HCT116 (cell line): ENCODE measurements around the gene ACOT7. TPM values are rescaled to one million over a fixed set of nuclear protein-coding genes. Genes with fewer than 3 reads are reported as not detected.

Experiments used
- ATAC-seq: fragments of 200-7000 bp; cut with Tn5 transposase; 2 replicates; pipeline ENCODE4 v1.9.1; 2020; ENCODE audit warnings: mild to moderate bottlenecking, moderate library complexity
- BruUV-seq: library from RNA; stranded (reverse); fragments of 400-500 nt; replicated peaks from 2 replicates; lab custom pipeline; 2021; lab: Mats Ljungman, UMichigan
- CTCF ChIA-PET: fragments of 300-600 bp; sonication (Branson Sonifier 250); formaldehyde crosslinking; loops from one replicate; lab custom pipeline; 2021; ENCODE audit warnings: antibody characterized with exemption; lab: Charles Lee
- POLR2A ChIA-PET: fragments of 300-600, 350-600 bp; sonication (Branson Sonifier 250); formaldehyde crosslinking; loops from one replicate; lab custom pipeline; 2021; ENCODE audit warnings: antibody characterized with exemption; lab: Charles Lee
- RAD21 ChIA-PET, 2 experiments: fragments of 300-600 bp; sonication (Branson Sonifier 250); formaldehyde crosslinking; loops; one replicate each; lab custom pipeline; 2023; ENCODE audit warnings: low total read pairs in 2 of 2; ENCODE audit not compliant: uncharacterized antibody in 2 of 2, unreplicated experiment in 2 of 2, low non-redundant PET in 1 of 2; lab: Charles Lee
- DNase-seq: peaks from one replicate; pipeline ENCODE4 v3.0.0-alpha.2; 2010; ENCODE audit warnings: low read depth, low spot score
- H2AFZ ChIP-seq: fragments of 200-600 bp; shearing (Covaris generic), sonication (generic); 2 replicates; pipeline ENCODE4 v1.6.1; 2017; ENCODE audit warnings: low read depth, mixed run types, mixed read lengths, antibody characterized with exemption, low read length; ENCODE audit not compliant: poor library complexity, severe bottlenecking
- H3K27ac ChIP-seq: 2 replicates; pipeline ENCODE4 v1.5.1; 2012; ENCODE audit warnings: low read depth, low read length
- H3K27me3 ChIP-seq: fragments of 200-600 bp; sonication (generic); 2 replicates; pipeline ENCODE4 v1.6.1; 2016; ENCODE audit warnings: mixed run types, low read length, mixed read lengths; ENCODE audit not compliant: insufficient read depth
- H3K36me3 ChIP-seq, 2 experiments: fragments of 200-500 bp in 1 of 2; fragments of 200-600 bp in 1 of 2; sonication (Bioruptor generic) in 1 of 2; sonication (generic) in 1 of 2; 2 replicates each; pipeline versions ENCODE4 v1.5.1 to v1.6.1; 2014 to 2016; ENCODE audit warnings: low read length in 2 of 2, inconsistent platforms in 1 of 2, mixed read lengths in 1 of 2, mixed run types in 1 of 2; ENCODE audit not compliant: insufficient read depth in 2 of 2, control insufficient read depth in 1 of 2
- H3K4me1 ChIP-seq, 2 experiments: fragments of 200-600 bp in 1 of 2; sonication (generic) in 1 of 2; 2 replicates each; pipeline versions ENCODE4 v1.5.1 to v1.6.1; 2012 to 2017; ENCODE audit warnings: low read length in 2 of 2, inconsistent platforms in 1 of 2, mild to moderate bottlenecking in 1 of 2, mixed read lengths in 1 of 2, mixed run types in 1 of 2, moderate library complexity in 1 of 2; ENCODE audit not compliant: insufficient read depth in 2 of 2, control insufficient read depth in 1 of 2
- H3K4me2 ChIP-seq: fragments of 200-600 bp; sonication (generic); 2 replicates; pipeline ENCODE4 v1.6.1; 2017; ENCODE audit warnings: mixed run types, low read length, mixed read lengths
- H3K4me3 ChIP-seq, 2 experiments: fragments of 200-600 bp in 1 of 2; sonication (generic) in 1 of 2; replicated peaks in 1 of 2; 2 replicates each; pipeline ENCODE4 v1.5.1; 2011 to 2016; ENCODE audit warnings: low read length in 2 of 2, control low read depth in 1 of 2, low read depth in 1 of 2, mild to moderate bottlenecking in 1 of 2, mixed read lengths in 1 of 2, mixed run types in 1 of 2
- H3K79me2 ChIP-seq: fragments of 200-600 bp; sonication (generic); 2 replicates; pipeline ENCODE4 v1.6.1; 2017; ENCODE audit warnings: mild to moderate bottlenecking, mixed run types, low read length, moderate library complexity, mixed read lengths; ENCODE audit not compliant: insufficient read depth
- H3K9ac ChIP-seq: fragments of 200-600 bp; sonication (generic); 2 replicates; pipeline ENCODE4 v1.6.1; 2016; ENCODE audit warnings: low read length, mixed read lengths
- H3K9me2 ChIP-seq: fragments of 200-600 bp; sonication (generic), shearing (Covaris generic); 2 replicates; pipeline ENCODE4 v1.6.1; 2017; ENCODE audit warnings: mixed run types, mild to moderate bottlenecking, moderate library complexity; ENCODE audit not compliant: insufficient read depth
- H3K9me3 ChIP-seq, 2 experiments: fragments of 200-500 bp in 1 of 2; fragments of 200-600 bp in 1 of 2; sonication (Bioruptor generic) in 1 of 2; sonication (generic) in 1 of 2; 2 replicates each; pipeline ENCODE4 v1.6.1; 2014 to 2017; ENCODE audit warnings: low read length in 2 of 2, mixed read lengths in 2 of 2, inconsistent platforms in 1 of 2, low read depth in 1 of 2, mild to moderate bottlenecking in 1 of 2, mixed run types in 1 of 2, moderate library complexity in 1 of 2; ENCODE audit not compliant: control insufficient read depth in 1 of 2, insufficient read depth in 1 of 2
- H4K20me1 ChIP-seq: fragments of 200-600 bp; sonication (generic), shearing (Covaris generic); 2 replicates; pipeline ENCODE4 v1.6.1; 2017; ENCODE audit warnings: mixed run types, mild to moderate bottlenecking, moderate library complexity; ENCODE audit not compliant: insufficient read depth
- CBX3 ChIP-seq: IDR thresholded peaks from 2 replicates; pipeline ENCODE4 v1.6.1; 2012; ENCODE audit warnings: low read depth
- CEBPB ChIP-seq: IDR thresholded peaks from 2 replicates; pipeline ENCODE4 v1.6.1; 2012; ENCODE audit warnings: low read depth
- EGR1 ChIP-seq: IDR thresholded peaks from 2 replicates; pipeline ENCODE4 v1.6.1; 2012; ENCODE audit warnings: low read depth
- EZH2 ChIP-seq: fragments of 200-600 bp; sonication (generic); IDR thresholded peaks from 2 replicates; pipeline ENCODE4 v1.6.1; 2017; ENCODE audit warnings: antibody characterized with exemption, mixed run types
- RAD21 ChIP-seq: IDR thresholded peaks from 2 replicates; pipeline ENCODE4 v1.6.1; 2012; ENCODE audit warnings: low read depth, mild to moderate bottlenecking
- SIN3A ChIP-seq: IDR thresholded peaks from 2 replicates; pipeline ENCODE4 v1.6.1; 2012; ENCODE audit warnings: low read depth
- SP1 ChIP-seq: IDR thresholded peaks from 2 replicates; pipeline ENCODE4 v1.6.1; 2012; ENCODE audit warnings: low read depth
- SRF ChIP-seq: IDR thresholded peaks from 2 replicates; pipeline ENCODE4 v1.6.1; 2012; ENCODE audit warnings: low read depth
- TCF7L2 ChIP-seq: IDR thresholded peaks from 2 replicates; pipeline ENCODE4 v1.7.0; 2011; ENCODE audit warnings: borderline replicate concordance, inconsistent platforms; ENCODE audit not compliant: insufficient read depth, insufficient read length; ENCODE audit errors: extremely low read depth
- YY1 ChIP-seq: IDR thresholded peaks from 2 replicates; pipeline ENCODE4 v1.6.1; 2011; ENCODE audit warnings: low read length, low read depth, moderate library complexity, mild to moderate bottlenecking; ENCODE audit not compliant: insufficient replicate concordance; ENCODE audit errors: extremely low read depth
- ZBTB33 ChIP-seq: IDR thresholded peaks from 2 replicates; pipeline ENCODE4 v1.6.1; 2011; ENCODE audit warnings: mild to moderate bottlenecking, low read length, moderate library complexity; ENCODE audit not compliant: insufficient replicate concordance; ENCODE audit errors: extremely low read depth
- intact Hi-C: fragments of 100-400 bp; cut with micrococcal nuclease; formaldehyde crosslinking; loops from 2 replicates; pipeline ENCODE4 v1.10.0; 2022
- total RNA-seq: library from RNA; stranded (reverse); gene quantifications from one replicate; pipeline ENCODE4 v1.2.1, GENCODE V29; 2021; ENCODE audit not compliant: unreplicated experiment
- TF ChIP-seq, protein P1 (sequence below): IDR thresholded peaks from 2 replicates; pipeline ENCODE4 v1.6.1; 2012
- TF ChIP-seq, protein P2 (sequence below): IDR thresholded peaks from 2 replicates; pipeline ENCODE4 v1.6.1; 2012; ENCODE audit warnings: low read depth

ACOT7 gene
- total RNA-seq, 1 experiment from 2014 or later: 162 TPM

DNA sequence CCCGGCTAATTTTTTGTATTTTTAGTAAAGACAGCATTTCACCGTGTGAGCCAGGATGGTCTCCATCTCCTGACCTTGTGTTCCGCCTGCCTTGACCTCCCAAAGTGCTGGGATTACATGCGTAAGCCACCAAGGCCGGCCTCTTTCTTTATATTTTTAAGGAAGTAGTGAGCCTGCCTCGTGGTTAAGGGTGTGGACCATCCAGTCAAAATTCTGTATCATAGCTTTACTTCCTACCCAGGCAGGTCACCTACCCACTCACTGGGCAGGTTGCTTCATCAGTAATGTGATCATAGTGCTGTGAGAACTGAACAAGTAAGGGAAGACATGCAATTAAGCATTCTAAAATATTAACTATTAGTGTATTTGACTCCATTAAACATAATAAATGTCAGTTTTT, 8.1 kb upstream of the ACOT7 start:
- RAD21 ChIA-PET: interaction anchor here in 1 of 2 experiments (0.7 kb wide), 2 partner anchors 9 to 36 kb away, joined by 3 read pairs; no protein-coding TSS in a partner anchor
- no peak overlapping the region for H3K4me2 ChIP-seq
- no TSS peak for BruUV-seq
- no peaks in the 10 kb centered on the region for H3K9me2 ChIP-seq
- H3K79me2 ChIP-seq: no peaks in the 10 kb centered on the region
- no peaks in the 10 kb centered on the region for H3K27me3 ChIP-seq
- CTCF ChIA-PET: interaction anchor here (1.0 to 1.5 kb wide), 3 partner anchors 8 to 22 kb away, joined by 3 to 4 read pairs (median 3); partner anchors contain the start of gene ACOT7
- POLR2A ChIA-PET: no interaction called here
- intact Hi-C loops: no loop called here
- H3K9me3 ChIP-seq: no peaks in the 10 kb centered on the region
- DNase-seq (no peak), ATAC-seq (no peak)
- peaks cover 0 to 11% of the 10 kb centered on the region in 2 experiments; a peak in 3 of 4 replicates for H3K4me1 ChIP-seq
- H3K4me3 ChIP-seq: no peak overlapping the region
- no peaks in the 10 kb centered on the region for H3K36me3 ChIP-seq
- TF ChIP-seq, protein P1, sequence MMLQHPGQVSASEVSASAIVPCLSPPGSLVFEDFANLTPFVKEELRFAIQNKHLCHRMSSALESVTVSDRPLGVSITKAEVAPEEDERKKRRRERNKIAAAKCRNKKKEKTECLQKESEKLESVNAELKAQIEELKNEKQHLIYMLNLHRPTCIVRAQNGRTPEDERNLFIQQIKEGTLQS: no peak
- TF ChIP-seq EZH2 (no peak), SRF (no peak), YY1 (no peak), SP1 (no peak), CEBPB (no peak), ZBTB33 (no peak), CBX3 (no peak), TCF7L2 (no peak), SIN3A (no peak), EGR1 (no peak), RAD21 (no peak)
- TF ChIP-seq, protein P2, sequence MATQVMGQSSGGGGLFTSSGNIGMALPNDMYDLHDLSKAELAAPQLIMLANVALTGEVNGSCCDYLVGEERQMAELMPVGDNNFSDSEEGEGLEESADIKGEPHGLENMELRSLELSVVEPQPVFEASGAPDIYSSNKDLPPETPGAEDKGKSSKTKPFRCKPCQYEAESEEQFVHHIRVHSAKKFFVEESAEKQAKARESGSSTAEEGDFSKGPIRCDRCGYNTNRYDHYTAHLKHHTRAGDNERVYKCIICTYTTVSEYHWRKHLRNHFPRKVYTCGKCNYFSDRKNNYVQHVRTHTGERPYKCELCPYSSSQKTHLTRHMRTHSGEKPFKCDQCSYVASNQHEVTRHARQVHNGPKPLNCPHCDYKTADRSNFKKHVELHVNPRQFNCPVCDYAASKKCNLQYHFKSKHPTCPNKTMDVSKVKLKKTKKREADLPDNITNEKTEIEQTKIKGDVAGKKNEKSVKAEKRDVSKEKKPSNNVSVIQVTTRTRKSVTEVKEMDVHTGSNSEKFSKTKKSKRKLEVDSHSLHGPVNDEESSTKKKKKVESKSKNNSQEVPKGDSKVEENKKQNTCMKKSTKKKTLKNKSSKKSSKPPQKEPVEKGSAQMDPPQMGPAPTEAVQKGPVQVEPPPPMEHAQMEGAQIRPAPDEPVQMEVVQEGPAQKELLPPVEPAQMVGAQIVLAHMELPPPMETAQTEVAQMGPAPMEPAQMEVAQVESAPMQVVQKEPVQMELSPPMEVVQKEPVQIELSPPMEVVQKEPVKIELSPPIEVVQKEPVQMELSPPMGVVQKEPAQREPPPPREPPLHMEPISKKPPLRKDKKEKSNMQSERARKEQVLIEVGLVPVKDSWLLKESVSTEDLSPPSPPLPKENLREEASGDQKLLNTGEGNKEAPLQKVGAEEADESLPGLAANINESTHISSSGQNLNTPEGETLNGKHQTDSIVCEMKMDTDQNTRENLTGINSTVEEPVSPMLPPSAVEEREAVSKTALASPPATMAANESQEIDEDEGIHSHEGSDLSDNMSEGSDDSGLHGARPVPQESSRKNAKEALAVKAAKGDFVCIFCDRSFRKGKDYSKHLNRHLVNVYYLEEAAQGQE: no peak
- no peaks in the 10 kb centered on the region for H4K20me1 ChIP-seq
- H2AFZ ChIP-seq: no peak overlapping the region
- H3K9ac ChIP-seq: no peak overlapping the region
- H3K27ac ChIP-seq: no peak overlapping the region
